Hepatocyte (in vitro differentiated cells): Measurements from ENCODE around the gene PLEKHJ1. TPM values are rescaled to one million over a fixed set of nuclear protein-coding genes. Genes with fewer than 3 reads are reported as not detected.

Experiments
- DNase-seq: peaks from one replicate; pipeline ENCODE4 v3.0.0-alpha.2; 2016; ENCODE audit warnings: low spot score
- H2AFZ ChIP-seq: fragments of 200-600 bp; sonication (generic); 2 replicates; pipeline ENCODE4 v1.6.0; 2016; ENCODE audit warnings: antibody characterized with exemption, mild to moderate bottlenecking
- H3K27ac ChIP-seq: fragments of 200-600 bp; sonication (generic); 2 replicates; pipeline ENCODE4 v1.5.1; 2016; ENCODE audit warnings: mild to moderate bottlenecking
- H3K27me3 ChIP-seq: fragments of 200-600 bp; sonication (generic); 2 replicates; pipeline ENCODE4 v1.6.1; 2016
- H3K36me3 ChIP-seq: fragments of 200-600 bp; sonication (generic); replicated peaks from 2 replicates; pipeline ENCODE4 v1.5.1; 2016; ENCODE audit warnings: low read depth; ENCODE audit not compliant: insufficient read depth
- H3K4me1 ChIP-seq: fragments of 200-600 bp; sonication (generic); 2 replicates; pipeline ENCODE4 v1.5.1; 2016; ENCODE audit warnings: mild to moderate bottlenecking, moderate library complexity; ENCODE audit not compliant: insufficient read depth
- H3K4me2 ChIP-seq: fragments of 200-600 bp; sonication (generic); 2 replicates; pipeline ENCODE4 v1.6.0; 2016
- H3K4me3 ChIP-seq: fragments of 200-600 bp; sonication (generic); 2 replicates; pipeline ENCODE4 v1.5.1; 2016; ENCODE audit warnings: mild to moderate bottlenecking
- H3K79me2 ChIP-seq: fragments of 200-600 bp; sonication (generic); 2 replicates; pipeline ENCODE4 v1.6.0; 2017; ENCODE audit warnings: mild to moderate bottlenecking
- H3K9me2 ChIP-seq: fragments of 200-600 bp; sonication (generic); replicated peaks from 2 replicates; pipeline ENCODE4 v1.6.0; 2017; ENCODE audit warnings: mild to moderate bottlenecking; ENCODE audit not compliant: insufficient read depth
- H3K9me3 ChIP-seq: fragments of 200-600 bp; sonication (generic); 2 replicates; pipeline ENCODE4 v1.5.1; 2016; ENCODE audit warnings: low read depth, mild to moderate bottlenecking
- H4K20me1 ChIP-seq: fragments of 200-600 bp; sonication (generic); 2 replicates; pipeline ENCODE4 v1.6.0; 2016; ENCODE audit warnings: mild to moderate bottlenecking; ENCODE audit not compliant: insufficient read depth, poor library complexity, severe bottlenecking
- EZH2 ChIP-seq: fragments of 200-600 bp; sonication (generic); IDR thresholded peaks from 2 replicates; pipeline ENCODE4 v1.6.1; 2016; ENCODE audit warnings: antibody characterized with exemption, mild to moderate bottlenecking, borderline replicate concordance
- EZH2phosphoT487 ChIP-seq: fragments of 200-600 bp; sonication (generic); IDR thresholded peaks from one replicate; pipeline ENCODE4 v1.6.1; 2018; ENCODE audit warnings: antibody characterized with exemption, mild to moderate bottlenecking, low read depth, moderate library complexity; ENCODE audit not compliant: unreplicated experiment, severe bottlenecking
- WGBS: methylation state at CpG from one replicate; pipeline ENCODE4 v1.1.6; 2016; ENCODE audit warnings: low lambda C conversion rate; ENCODE audit errors: missing lambda C conversion rate; 5-methylcytosine and 5-hydroxymethylcytosine counted together
- polyA plus RNA-seq: library from polyadenylated mRNA; unstranded; fragments of >200 nt; fragmentation: Nextera tagmentation; extraction: Ambion mirVana; gene quantifications from 2 replicates; pipeline ENCODE4 v1.2.1, GENCODE V29; 2016
- total RNA-seq: library from RNA; depleted of rRNA; stranded (reverse); fragments of >200 nt; gene quantifications from 2 replicates; pipeline ENCODE4 v1.2.3, GENCODE V29; 2014
- TF ChIP-seq, protein P1 (sequence below): fragments of 200-600 bp; sonication (generic); IDR thresholded peaks from 2 replicates; pipeline ENCODE4 v1.5.1; 2016; ENCODE audit warnings: antibody characterized with exemption, mild to moderate bottlenecking; ENCODE audit not compliant: poor library complexity

Gene PLEKHJ1
- total and polyA plus RNA-seq, 2 experiments from 2014 or later = 165 to 190 TPM

GRCh38 chr19:2277138-2277537, 41.0 kb upstream of the PLEKHJ1 start:
- peaks cover 20% of the 10 kb centered on the region for H3K4me1 ChIP-seq
- no peak overlapping the region for H3K27ac ChIP-seq
- WGBS = 86% methylated on average over 9 of the region's 9 CpGs
- peaks cover 27% of the 10 kb centered on the region for H3K79me2 ChIP-seq
- DNase-seq = no peak
- no peak overlapping the region for H3K4me3 ChIP-seq
- H3K9me2 ChIP-seq = no peaks in the 10 kb centered on the region
- H3K36me3 ChIP-seq = no peaks in the 10 kb centered on the region
- H3K4me2 ChIP-seq = no peak overlapping the region
- peaks cover 3% of the 10 kb centered on the region for H3K27me3 ChIP-seq
- peaks cover 29% of the 10 kb centered on the region for H4K20me1 ChIP-seq
- no peak for TF ChIP-seq EZH2
- TF ChIP-seq EZH2phosphoT487 = no peak
- TF ChIP-seq, protein P1, sequence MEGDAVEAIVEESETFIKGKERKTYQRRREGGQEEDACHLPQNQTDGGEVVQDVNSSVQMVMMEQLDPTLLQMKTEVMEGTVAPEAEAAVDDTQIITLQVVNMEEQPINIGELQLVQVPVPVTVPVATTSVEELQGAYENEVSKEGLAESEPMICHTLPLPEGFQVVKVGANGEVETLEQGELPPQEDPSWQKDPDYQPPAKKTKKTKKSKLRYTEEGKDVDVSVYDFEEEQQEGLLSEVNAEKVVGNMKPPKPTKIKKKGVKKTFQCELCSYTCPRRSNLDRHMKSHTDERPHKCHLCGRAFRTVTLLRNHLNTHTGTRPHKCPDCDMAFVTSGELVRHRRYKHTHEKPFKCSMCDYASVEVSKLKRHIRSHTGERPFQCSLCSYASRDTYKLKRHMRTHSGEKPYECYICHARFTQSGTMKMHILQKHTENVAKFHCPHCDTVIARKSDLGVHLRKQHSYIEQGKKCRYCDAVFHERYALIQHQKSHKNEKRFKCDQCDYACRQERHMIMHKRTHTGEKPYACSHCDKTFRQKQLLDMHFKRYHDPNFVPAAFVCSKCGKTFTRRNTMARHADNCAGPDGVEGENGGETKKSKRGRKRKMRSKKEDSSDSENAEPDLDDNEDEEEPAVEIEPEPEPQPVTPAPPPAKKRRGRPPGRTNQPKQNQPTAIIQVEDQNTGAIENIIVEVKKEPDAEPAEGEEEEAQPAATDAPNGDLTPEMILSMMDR = no peak
- no peak overlapping the region for H2AFZ ChIP-seq
- H3K9me3 ChIP-seq = no peaks in the 10 kb centered on the region

GRCh38 chr19:2276429-2276986, 40.4 kb upstream of the PLEKHJ1 start:
- Histone ChIP-seq H3K4me3 (no peak overlapping the region), H3K79me2 (peaks cover 33% of the 10 kb centered on the region), H3K4me1 (peaks cover 20% of the 10 kb centered on the region), H3K9me3 (no peaks in the 10 kb centered on the region), H4K20me1 (peaks cover 35% of the 10 kb centered on the region), H3K4me2 (no peak overlapping the region), H2AFZ (no peak overlapping the region), H3K27ac (no peak overlapping the region), H3K27me3 (no peaks in the 10 kb centered on the region), H3K9me2 (no peaks in the 10 kb centered on the region), H3K36me3 (no peaks in the 10 kb centered on the region)
- 97% methylated on average over 28 of the region's 28 CpGs for WGBS
- DNase-seq = no peak
- TF ChIP-seq, protein P1 = no peak
- TF ChIP-seq EZH2 (no peak), EZH2phosphoT487 (no peak)

GRCh38 chr19:2275588-2276428, 39.7 kb upstream of the PLEKHJ1 start:
- DNase-seq = no peak
- Histone ChIP-seq H3K4me2 (no peak overlapping the region), H3K36me3 (no peaks in the 10 kb centered on the region), H3K9me2 (no peaks in the 10 kb centered on the region), H3K4me1 (peaks cover 22% of the 10 kb centered on the region), H3K27me3 (no peaks in the 10 kb centered on the region), H3K4me3 (no peak overlapping the region), H3K79me2 (peaks cover 40% of the 10 kb centered on the region), H4K20me1 (peaks cover 42% of the 10 kb centered on the region), H3K9me3 (no peaks in the 10 kb centered on the region), H2AFZ (no peak overlapping the region), H3K27ac (no peak overlapping the region)
- WGBS = 96% methylated on average over 43 of the region's 74 CpGs
- TF ChIP-seq, protein P1 = no peak
- TF ChIP-seq EZH2 (no peak), EZH2phosphoT487 (no peak)
